T-helper 1 cell treated with Interleukin-12 subunit alpha and Interleukin-12 subunit beta and Interleukin-4 antibody, amounts not matched to agents 30 ng/mL and 1 ng/mL, for 36 hours (primary cell): ENCODE data around the gene GCNA. TPM values are rescaled to one million over a fixed set of nuclear protein-coding genes. Genes with fewer than 3 reads are reported as not detected.
"Not testable (repeated sequence)": the region's sequence is repeated elsewhere in the genome, so short reads cannot be mapped to it uniquely, and the experiment has no call there.

Experiments used
- intact Hi-C: fragments of 100-400 bp; cut with micrococcal nuclease; formaldehyde crosslinking; loops from one replicate; pipeline ENCODE4 v1.15.1; 2024
- total RNA-seq: library from RNA; stranded (reverse); gene quantifications from 2 replicates; pipeline ENCODE4 v1.2.3, GENCODE V29; 2022

GCNA gene
- total RNA-seq, 1 donor from 2014 or later = 5.7 TPM

DNA sequence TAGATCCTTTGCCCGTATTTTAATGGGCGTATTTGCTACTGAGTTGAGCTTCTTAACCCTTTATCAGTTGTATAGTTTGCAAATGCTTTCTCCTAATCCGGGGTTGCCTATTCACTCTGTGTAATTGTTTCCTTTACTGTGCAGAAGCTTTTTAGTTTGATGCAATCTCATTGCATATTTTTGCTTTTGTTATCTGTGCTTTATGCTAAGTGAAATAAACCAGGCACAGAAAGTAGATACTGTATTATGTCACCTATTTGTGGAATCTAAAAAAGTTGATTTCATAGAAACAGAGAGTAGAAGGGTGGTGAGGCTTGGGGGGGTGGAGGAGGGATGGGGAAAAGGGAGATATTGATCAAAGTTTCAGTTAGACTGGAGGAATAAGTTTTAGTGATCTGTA lies 27.7 kb upstream of the GCNA start:
- intact Hi-C loops = no loop called here

DNA sequence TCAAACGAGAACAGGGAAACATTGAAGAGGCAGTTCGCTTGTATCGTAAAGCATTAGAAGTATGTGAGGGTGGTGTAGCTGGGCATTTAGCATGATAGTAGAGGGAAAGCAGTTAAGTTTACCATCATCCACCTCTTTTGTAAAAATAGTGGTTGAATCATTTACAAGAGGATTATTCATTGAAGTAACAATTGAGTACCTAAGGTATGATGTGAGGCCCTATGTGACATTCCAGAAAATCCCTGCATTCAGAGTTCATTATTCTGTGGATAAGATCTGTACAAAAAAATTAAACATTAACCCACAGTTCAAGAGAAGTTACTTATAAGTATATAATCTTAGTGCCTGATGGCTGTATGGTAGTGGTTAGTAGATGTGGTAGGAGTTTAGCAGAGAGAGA lies 22.2 kb upstream of the GCNA start:
- intact Hi-C loops = loop anchor here (2.0 kb wide), 1 partner anchor 15 kb away; no protein-coding TSS in a partner anchor

DNA sequence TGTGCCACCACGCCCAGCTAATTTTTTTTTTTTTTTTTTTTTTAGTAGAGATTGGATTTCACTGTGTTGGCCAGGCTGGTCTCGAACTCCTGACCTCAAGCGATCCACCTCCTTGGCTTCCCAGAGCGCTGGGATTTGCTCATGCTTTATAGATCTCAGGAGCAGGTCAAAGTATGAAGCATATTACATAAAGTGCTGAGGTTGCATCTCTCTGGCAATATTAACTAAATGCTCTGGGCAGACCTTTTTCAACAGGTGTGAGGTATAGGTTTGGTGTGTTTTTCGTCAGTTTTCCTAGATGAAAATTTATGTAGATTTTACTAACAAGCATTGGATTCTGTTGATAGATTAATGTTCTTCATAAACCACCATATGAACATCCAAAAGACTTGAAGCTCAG lies 19.3 kb upstream of the GCNA start:
- intact Hi-C loops = no loop called here

DNA sequence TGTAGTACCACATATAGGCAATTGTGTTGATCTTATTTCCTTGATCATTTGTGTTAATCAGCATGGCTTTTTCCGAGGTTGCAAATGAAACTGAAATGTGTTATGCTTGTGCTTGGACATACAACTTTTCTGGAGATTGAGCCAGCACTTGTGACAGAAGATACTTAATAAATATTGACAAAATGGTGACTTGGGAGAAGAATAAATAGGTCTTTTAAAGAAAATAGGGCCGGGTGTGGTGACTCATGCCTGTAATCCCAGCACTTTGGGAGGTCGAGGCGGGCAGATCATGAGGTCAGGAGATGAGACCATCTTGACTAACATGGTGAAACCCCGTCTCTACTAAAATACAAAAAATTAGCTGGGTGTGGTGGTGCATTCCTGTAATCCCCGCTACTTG lies 18.5 kb upstream of the GCNA start:
- intact Hi-C loops = loop anchor here (5.0 kb wide), 2 partner anchors 93 to 172 kb away; no protein-coding TSS in a partner anchor

DNA sequence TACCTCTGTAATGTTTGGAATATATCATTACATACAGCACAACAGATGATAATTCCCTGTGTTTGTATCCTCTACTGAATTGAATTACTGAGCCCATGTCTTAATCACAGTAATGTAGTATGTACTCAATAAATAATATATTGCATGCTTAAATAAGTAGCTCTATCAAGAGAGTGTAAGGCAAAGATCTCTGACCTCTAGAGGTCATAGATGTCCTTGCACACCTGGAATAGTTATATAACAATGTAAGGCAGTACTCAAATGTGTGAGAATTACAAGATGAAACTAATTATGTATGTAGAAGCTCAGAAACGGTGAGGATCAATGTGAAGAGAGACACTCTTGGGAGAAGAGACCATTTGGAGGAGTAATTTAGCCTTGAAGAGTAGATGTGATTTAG lies 14.3 kb upstream of the GCNA start:
- intact Hi-C loops = loop anchor here (5.0 kb wide), 2 partner anchors 88 to 177 kb away; no protein-coding TSS in a partner anchor

DNA sequence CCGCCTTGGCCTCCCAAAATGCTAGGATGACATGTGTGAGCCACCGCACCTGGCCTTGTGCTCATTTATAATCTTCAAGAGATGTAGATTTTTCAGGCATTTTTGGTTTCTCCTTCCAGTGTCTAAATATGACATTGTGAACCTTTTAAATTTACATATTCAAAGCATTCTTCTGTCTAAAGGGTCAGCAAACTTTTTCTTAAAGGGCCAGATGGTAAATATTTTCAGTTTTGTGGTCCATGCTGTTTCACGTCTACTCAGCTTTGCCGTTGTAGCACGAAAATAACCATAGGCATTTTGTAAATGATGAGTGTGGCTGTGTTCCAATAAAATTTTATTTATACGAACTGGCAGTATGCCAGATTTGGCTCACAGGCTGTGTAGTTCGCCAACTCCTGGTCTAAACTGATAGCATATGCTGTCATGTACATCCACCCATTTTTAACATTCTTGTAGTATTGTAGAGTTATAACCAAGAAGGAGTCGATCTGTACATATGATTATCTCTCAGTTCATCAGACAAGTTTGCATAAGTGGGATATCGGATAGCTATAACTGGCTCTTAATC lies 12.7 kb upstream of the GCNA start:
- intact Hi-C loops = no loop called here

DNA sequence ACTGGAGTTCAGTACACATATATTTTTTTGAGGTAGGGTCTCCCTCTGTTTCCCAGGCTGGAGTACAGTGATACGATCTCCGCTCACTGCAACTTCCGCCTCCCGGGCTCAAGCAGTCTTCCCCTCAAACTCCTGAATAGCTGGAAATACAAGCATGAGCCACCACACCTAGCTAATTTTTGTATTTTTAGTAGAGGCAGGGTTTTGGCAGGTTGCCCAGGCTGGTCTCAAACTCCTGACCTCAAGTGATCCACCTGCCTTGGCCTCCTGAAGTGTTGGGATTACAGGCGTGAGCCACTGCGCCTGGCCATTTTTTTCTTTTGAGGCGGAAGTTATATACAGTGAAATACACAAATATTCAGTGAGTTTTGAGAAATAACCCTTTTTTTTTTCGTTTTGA lies 6.8 kb upstream of the GCNA start:
- intact Hi-C loops = loop anchor here (2.0 kb wide), 1 partner anchor 15 kb away; no protein-coding TSS in a partner anchor

DNA sequence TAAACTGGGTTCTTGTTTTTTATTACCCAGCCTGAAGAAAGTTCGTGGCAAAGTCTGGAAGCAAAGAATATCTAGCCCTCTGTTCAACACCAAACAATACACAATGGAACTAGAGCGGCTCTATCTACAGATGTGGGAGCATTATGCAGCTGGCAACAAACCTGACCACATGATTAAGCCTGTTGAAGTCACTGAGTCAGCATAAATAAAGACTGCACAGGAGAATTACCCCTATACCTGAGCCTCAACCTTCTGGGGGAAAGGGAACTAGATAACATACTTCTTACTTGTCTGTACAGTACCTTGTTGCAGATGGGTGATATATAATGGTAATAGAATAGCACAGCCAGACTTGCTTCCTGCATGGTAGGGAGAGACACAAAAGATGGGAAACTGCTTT lies 4.6 kb upstream of the GCNA start:
- intact Hi-C loops = no loop called here

DNA sequence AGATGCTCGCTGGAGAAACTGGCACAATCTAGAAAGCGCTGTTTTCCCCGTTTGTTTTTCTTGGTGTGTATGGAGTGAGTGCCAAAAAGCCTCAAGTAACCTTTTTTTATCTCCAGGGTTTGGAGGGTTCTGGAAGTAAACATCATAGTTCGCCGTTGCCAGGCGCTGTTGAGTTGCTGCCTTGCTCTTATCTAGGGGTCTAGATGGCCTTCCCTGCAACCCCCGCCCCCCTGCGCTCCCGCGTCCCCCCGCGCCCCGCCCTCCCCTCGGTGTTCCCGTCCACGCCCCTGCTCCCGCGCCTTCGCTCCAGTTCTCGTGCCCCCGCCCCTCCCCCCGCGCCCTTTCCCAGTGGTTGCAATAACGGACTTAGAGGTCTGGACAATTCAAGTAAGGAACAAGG lies 555 bp upstream of the GCNA start:
- intact Hi-C loops = no loop called here

DNA sequence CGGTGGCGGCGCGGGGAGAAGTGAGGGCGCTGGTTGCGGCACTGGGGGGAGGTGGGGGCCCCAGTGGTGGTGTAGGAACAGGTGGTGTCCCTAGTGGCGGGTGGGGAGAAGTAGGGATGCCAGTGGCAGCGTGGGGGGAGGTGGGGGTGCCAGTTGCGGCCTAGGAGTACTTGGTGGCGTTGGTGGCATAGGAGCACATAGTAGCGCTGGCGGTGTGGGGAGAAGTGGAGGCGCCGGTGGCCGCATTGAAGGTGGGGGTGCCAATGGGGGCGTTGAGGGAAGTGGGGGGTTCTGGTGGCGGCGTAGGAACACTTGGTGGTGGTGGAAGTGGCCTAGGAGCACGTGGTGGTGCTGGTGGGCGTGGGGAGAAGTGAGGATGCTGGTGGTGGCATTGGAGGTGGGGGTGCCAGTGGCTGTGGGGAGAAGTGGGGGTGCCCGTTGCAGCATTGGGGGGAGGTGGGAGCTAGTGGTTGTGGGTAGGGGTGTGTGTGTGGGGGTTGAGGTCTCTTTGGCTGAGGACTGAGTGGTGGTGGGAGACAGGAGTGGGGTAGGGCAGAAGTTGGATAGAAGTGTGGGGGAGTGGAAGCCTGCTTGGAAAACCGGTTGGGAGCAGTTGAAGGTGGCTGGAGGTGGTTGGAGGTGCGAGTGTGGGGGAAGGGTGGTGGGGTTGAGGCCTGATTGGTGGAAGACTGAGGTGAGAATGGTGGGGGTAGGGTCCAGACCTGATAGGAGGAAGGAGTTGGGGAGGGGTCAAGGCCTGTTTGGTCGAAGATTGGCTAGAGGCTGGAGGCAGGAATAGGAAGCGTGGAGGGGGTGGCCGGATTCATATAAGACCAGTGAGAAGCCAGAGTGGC lies 1.1 kb downstream of the GCNA start:
- intact Hi-C loops = no loop called here

DNA sequence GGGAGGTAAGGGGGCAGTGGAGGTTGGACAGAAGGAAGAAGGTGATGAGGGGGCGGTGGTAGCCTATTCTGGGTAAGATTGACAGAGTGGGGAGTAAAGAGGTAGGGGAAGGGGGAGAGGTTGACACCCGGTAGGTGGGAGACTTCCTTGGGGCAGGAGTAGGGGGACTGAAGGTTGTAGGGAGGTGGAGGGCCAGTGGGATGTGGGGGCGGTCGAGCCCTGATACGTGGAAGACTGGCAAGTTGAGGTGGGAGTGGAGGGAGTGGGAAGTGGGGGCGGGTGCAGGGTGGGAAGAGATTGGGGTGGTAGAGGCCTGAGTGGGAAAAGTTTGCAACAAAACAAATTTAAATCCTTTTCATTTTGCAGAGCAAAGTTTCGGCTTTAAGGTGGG lies 1.7 kb downstream of the GCNA start:
- intact Hi-C loops = loop anchor here (5.0 kb wide), 1 partner anchor 72 kb away; no protein-coding TSS in a partner anchor

DNA sequence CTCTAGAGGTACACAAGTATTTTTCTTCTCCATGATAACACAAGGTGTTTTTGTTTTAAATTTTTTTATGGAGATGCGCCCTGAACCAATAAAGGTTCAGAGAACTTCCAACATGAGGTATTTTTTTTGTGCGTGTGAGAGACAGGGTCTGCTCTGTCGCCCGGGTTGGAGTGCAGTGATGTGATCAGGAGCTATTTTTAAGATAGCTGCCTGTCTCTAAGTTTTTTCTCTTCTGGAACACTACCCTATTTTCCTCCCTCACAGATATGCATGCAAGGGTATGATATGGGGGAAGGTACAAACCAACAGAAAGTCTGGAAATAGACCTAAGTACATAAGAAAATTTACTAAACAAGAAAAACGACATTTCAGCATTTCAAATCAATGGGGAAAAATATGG lies 3.0 kb downstream of the GCNA start:
- intact Hi-C loops = loop anchor here (5.0 kb wide), 1 partner anchor 71 kb away; no protein-coding TSS in a partner anchor

DNA sequence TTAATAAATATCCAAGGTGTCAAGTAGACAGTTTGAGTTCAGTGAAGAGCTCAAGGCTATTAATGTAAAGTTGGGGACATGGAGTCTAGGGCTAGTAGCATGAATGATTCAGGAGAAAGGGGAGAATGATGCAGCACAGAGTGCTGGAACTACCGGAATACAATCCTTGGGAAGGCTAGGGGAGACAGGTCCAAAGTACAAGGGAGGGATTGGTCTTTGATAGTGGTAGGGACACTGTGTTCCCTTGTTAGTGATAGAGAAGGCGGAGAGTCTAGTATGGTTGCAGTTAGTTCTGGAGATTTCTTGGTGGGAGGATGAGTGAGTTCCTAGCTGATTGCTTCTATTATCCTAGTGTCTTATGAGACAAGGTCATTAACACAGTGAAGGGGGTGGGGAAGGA lies 8.7 kb downstream of the GCNA start:
- intact Hi-C loops = no loop called here

DNA sequence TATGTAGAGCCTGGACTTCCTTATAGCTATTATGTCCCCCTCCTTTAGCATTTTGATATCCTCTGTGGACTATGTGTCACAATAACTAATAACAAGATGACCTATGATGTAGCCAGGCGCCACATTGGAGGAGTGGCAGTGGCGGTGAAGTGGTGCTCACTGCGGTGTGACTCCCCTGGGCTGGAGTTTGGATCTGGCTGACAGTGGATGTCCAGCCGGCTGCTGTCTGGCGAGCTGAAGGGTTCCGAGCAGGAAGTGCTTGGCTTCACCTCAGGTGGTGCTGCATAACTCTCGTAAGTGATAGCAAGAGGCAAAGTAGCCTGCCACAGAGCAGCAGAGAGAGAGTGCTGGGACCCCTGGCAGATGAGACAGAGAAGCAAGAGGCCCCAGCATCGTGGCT lies 15.0 kb downstream of the GCNA start:
- intact Hi-C loops = not testable (repeated sequence)

DNA sequence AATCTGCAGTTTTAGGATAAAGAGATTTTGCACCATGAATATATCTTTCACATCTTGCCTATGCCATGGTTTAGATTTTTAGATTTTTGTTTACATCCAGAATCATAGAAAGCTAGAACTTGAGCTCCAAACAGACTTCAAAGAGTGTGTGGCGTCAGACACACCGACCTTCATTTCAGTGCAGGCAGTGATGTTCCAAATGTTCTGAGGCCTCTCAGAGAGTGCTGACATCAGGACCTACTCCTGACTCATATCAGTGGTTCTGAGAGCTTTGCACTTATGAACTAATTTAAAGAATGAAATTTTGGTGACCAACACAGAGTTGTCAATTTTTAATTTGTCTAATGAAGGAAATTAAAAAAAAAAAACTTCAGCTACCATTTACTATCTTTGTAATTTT lies 21.7 kb downstream of the GCNA start:
- intact Hi-C loops = no loop called here

DNA sequence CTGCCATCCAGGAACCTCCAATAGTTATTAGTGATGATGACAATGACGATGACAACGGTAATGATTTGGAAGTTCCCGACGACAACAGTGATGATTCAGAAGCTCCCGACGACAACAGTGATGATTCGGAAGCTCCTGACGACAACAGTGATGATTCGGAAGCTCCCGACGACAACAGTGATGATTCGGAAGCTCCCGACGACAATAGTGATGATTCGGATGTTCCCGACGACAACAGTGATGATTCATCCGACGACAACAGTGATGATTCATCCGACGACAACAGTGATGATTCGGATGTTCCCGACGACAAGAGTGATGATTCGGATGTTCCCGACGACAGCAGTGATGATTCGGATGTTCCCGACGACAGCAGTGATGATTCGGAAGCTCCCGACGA lies 25.4 kb downstream of the GCNA start:
- intact Hi-C loops = no loop called here

DNA sequence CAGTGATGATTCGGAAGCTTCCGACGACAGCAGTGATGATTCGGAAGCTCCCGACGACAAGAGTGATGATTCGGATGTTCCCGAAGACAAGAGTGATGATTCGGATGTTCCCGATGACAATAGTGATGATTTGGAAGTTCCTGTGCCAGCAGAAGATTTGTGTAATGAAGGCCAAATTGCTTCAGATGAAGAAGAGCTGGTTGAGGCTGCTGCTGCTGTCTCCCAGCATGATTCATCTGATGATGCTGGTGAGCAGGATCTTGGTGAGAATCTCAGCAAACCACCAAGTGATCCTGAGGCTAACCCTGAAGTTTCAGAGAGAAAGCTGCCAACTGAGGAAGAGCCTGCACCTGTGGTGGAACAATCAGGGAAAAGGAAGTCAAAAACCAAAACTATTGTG lies 25.9 kb downstream of the GCNA start:
- intact Hi-C loops = no loop called here

DNA sequence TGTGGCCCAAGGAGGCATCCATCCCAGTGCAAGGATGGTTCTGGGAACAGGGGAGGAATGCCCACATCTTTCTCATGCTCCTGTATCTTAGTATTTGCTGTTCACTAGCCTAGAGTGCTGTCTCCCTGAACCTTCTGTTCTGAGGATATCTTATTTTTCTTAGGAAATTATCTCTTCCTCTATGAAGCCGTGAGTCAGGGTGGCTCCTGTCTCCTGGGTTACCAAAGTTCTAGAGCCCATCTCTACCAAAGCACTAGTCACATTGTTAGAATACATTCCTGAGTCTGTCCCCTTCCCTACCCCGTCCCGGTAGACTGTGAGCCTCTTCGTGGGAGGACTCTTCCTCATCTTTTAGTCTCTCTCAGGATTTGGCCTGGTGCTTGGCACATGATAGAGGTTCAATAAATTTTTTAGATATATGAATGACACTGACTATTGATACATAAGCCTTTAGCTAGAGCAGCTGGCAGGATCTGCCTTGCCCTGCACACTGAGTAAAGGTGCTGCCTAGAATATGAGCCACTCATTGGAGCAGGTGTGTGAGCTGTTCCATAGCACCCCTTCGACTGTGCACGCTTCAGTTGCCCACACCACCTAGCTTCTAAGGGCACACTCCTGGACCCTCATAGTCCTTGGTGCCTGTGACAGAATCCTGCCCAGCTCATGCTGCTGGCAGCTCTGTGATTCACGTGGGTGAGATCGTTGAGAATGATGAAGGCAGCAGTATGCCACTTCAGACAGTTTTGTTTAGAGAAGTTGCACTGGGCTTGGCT lies 26.7 kb downstream of the GCNA start:
- intact Hi-C loops = no loop called here

DNA sequence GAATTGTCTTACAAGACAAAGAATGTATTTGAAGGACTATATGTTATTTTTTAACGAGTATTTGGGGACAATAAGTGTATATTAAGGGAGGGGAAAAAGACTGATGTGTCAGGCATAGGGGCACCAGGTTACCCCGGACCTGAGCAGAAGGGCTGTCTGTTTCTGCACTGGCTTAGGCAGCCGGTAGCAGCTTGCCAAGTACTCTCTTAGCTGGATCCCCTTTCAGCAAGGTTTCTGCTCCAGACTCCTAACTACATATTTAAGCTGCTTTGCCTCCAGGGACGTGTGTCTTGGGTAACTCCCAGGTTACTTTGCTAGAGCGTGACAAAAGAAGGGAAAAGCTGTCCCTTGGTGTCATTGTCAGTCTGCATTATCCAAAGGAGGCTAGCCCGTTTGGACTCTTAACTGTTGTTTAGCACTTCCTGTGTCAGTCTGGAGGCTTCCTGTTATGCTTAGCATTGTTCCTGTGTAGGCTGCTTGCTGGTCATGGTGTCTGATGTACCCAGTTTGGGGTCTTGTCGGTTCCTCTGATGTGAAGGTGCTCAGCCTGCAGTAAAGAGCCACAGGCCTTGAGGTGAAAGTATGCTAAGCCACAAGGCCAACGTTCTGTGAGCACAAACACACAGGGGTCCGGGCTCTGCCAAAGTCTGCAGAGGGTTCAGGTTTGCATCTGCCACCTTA lies 28.4 kb downstream of the GCNA start:
- intact Hi-C loops = no loop called here

DNA sequence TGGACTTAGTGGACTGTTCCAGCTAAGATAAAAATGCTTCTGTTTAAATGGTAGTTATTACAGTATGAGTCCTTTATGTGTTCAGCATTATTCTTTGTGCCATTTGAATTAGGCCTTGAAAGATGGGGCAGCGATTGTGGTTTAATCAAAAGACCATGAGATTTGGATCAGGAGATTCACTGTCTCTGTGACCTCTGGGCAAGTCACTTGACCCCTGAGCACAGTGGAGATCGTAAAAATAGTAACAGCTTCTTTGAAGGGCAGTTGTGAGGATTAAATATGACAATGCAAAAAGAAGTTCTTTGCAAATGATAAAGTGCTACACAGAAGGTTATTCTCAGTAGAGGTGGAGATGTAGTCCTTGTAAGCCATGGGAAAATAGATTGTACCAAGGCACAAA lies 29.3 kb downstream of the GCNA start:
- intact Hi-C loops = no loop called here

DNA sequence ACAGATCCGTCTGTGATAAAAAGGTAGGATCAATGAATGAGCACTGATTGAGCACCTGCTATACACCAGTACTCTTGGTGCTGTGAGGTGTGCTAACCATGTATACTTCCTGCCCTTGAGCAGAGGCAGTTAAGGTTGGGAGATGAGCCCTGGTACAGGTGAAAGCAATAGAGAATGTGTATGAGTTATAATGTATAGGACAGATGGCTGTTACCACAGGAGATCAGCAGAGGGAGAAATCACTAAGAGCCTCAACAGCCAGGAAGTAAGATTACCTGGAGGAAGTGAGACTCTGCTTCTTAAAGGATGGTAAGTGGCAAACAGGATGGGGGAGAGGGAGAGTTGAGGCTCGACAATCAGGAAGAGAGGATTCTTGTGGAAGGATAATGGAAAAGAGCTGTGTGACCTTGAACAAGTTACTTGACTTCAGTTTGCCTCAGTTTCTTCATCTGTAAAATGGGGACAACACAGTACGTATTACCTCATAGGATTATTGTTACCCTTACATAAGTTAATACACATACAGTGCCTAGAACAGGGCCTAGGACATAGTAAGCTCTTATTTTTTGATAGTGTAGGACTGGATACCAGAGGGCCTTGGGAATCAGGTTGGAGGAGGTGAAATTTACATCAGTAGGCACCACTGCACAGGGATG lies 31.0 kb downstream of the GCNA start:
- intact Hi-C loops = loop anchor here (1.0 to 2.0 kb wide), 3 partner anchors 9 to 43 kb away; partner anchors contain the start of gene CXCR3
